Tibial nerve (tissue), 4 donors: Measurements from ENCODE around the gene SAPCD2. TPM values are rescaled to one million over a fixed set of nuclear protein-coding genes. Genes with fewer than 3 reads are reported as not detected.

Experiments used
- DNase-seq, 2 donors: peaks; one replicate each; pipeline ENCODE4 v3.0.0-alpha.2; 2019; ENCODE audit warnings: low spot score in 2 of 2
- H3K27ac ChIP-seq, 4 donors: fragments of 200-600 bp; sonication (generic) in 3 of 4; one replicate each; pipeline ENCODE4 v1.5.1; 2017 to 2019; ENCODE audit warnings: mild to moderate bottlenecking in 1 of 4
- H3K27me3 ChIP-seq, 2 donors: fragments of 200-600 bp; sonication (generic) in 1 of 2; one replicate each; pipeline versions ENCODE4 v1.5.1 to v1.6.0; 2017 to 2019
- H3K36me3 ChIP-seq, 3 donors: fragments of 200-600 bp; sonication (generic); one replicate each; pipeline ENCODE4 v1.5.1; 2018 to 2019
- H3K4me1 ChIP-seq, 4 donors: fragments of 200-600 bp; sonication (generic) in 3 of 4; one replicate each; pipeline ENCODE4 v1.5.1; 2017 to 2019
- H3K4me3 ChIP-seq, 4 donors: fragments of 200-600 bp; sonication (generic) in 3 of 4; one replicate each; pipeline ENCODE4 v1.5.1; 2017 to 2019; ENCODE audit warnings: mild to moderate bottlenecking in 1 of 4, moderate library complexity in 1 of 4
- H3K9me3 ChIP-seq, 4 donors: fragments of 200-600 bp; sonication (generic) in 3 of 4; one replicate each; pipeline ENCODE4 v1.5.1; 2017 to 2019
- CTCF ChIP-seq, 5 experiments: fragments of 200-600 bp in 3 of 5; fragments of 450-650 bp in 2 of 5; sonication (generic) in 3 of 5; IDR thresholded peaks; one replicate each; pipeline ENCODE4 v1.5.1; 2016 to 2019; ENCODE audit warnings: antibody characterized with exemption in 5 of 5, mild to moderate bottlenecking in 3 of 5, moderate library complexity in 2 of 5
- EP300 ChIP-seq, 2 donors: sonication (generic); formaldehyde crosslinking; IDR thresholded peaks; one replicate each; pipeline ENCODE4 v1.6.1; 2017; ENCODE audit warnings: antibody characterized with exemption in 2 of 2, mild to moderate bottlenecking in 1 of 2
- POLR2A ChIP-seq, 2 donors: fragments of 450-650 bp; IDR thresholded peaks; one replicate each; pipeline ENCODE4 v1.6.1; 2017; ENCODE audit warnings: antibody characterized with exemption in 2 of 2, mild to moderate bottlenecking in 2 of 2, moderate library complexity in 2 of 2
- whole genome bisulfite sequencing, 2 donors: methylation state at CpG; one replicate each; pipeline ENCODE4 v1.1.5; 2018; 5-methylcytosine and 5-hydroxymethylcytosine counted together
- total RNA-seq, 4 donors: library from RNA; depleted of rRNA; stranded (reverse); fragments of >200 nt; gene quantifications; one replicate each; pipeline ENCODE4 v1.1.0, GENCODE V29; 2016

SAPCD2 gene
- total RNA-seq, 4 donors from 2014 or later, result 0.22 to 0.90 TPM; not detected in 2

GRCh38 chr9:137109250-137110146 lies 39.1 kb upstream of the SAPCD2 start:
- TF ChIP-seq POLR2A (IDR thresholded peaks at IDR 0.05), result no peak
- TF ChIP-seq EP300 (IDR thresholded peaks at IDR 0.05), result no peak
- no peak for TF ChIP-seq CTCF (IDR thresholded peaks at IDR 0.05)
- peaks cover 0 to 11% (median 0%) of the 10 kb centered on the region in 4 donors for H3K4me1 ChIP-seq
- H3K9me3 ChIP-seq, result no peaks in the 10 kb centered on the region
- no peaks in the 10 kb centered on the region for H3K27me3 ChIP-seq
- no peak overlapping the region for H3K4me3 ChIP-seq
- peaks cover 0 to 90% (median 29%) of the 10 kb centered on the region in 3 donors for H3K36me3 ChIP-seq
- no peak for DNase-seq
- WGBS, 2 donors, result 80 to 82% methylated on average over 27 to 34 of the region's 34 CpGs
- H3K27ac ChIP-seq, result no peak overlapping the region

- Histone ChIP-seq H3K4me3 (no peak overlapping the region), H3K27ac (no peak overlapping the region), H3K4me1 (peaks cover 0 to 6% (median 0%) of the 10 kb centered on the region in 4 donors), H3K27me3 (no peaks in the 10 kb centered on the region), H3K9me3 (no peaks in the 10 kb centered on the region), H3K36me3 (peaks cover 0 to 97% (median 34%) of the 10 kb centered on the region in 3 donors)
- TF ChIP-seq CTCF (IDR thresholded peaks at IDR 0.05), result no peak
- no peak for TF ChIP-seq EP300 (IDR thresholded peaks at IDR 0.05)
- no peak for TF ChIP-seq POLR2A (IDR thresholded peaks at IDR 0.05)
- no peak for DNase-seq
- WGBS, 2 donors, result 90 to 93% methylated on average over 23 to 28 of the region's 29 CpGs
These were observed 38.4 kb upstream of the SAPCD2 start for GRCh38 chr9:137108608-137109249.

GRCh38 chr9:137107982-137108381 lies 37.6 kb upstream of the SAPCD2 start:
- 93% methylated on average over 16 to 17 of the region's 17 CpGs for WGBS, 2 donors
- DNase-seq, result no peak

GRCh38 chr9:137107312-137107921 lies 37.1 kb upstream of the SAPCD2 start:
- TF ChIP-seq POLR2A (IDR thresholded peaks at IDR 0.05), result no peak
- no peak for TF ChIP-seq CTCF (IDR thresholded peaks at IDR 0.05)
- no peak for TF ChIP-seq EP300 (IDR thresholded peaks at IDR 0.05)
- WGBS, 2 donors, result 91 to 93% methylated on average over 18 to 21 of the region's 27 CpGs
- Histone ChIP-seq H3K4me3 (no peak overlapping the region), H3K27ac (no peak overlapping the region), H3K36me3 (peaks cover 0 to 100% (median 37%) of the 10 kb centered on the region in 3 donors), H3K4me1 (no peaks in the 10 kb centered on the region), H3K9me3 (no peaks in the 10 kb centered on the region), H3K27me3 (no peaks in the 10 kb centered on the region)
- DNase-seq, result no peak

More at GRCh38 chr9:137107982-137108381, 37.6 kb upstream of the SAPCD2 start:
- TF ChIP-seq EP300 (IDR thresholded peaks at IDR 0.05), result no peak
- TF ChIP-seq CTCF (IDR thresholded peaks at IDR 0.05), result no peak
- TF ChIP-seq POLR2A (IDR thresholded peaks at IDR 0.05), result no peak
- Histone ChIP-seq H3K27me3 (no peaks in the 10 kb centered on the region), H3K9me3 (no peaks in the 10 kb centered on the region), H3K4me1 (no peaks in the 10 kb centered on the region), H3K27ac (no peak overlapping the region), H3K4me3 (no peak overlapping the region), H3K36me3 (peaks cover 0 to 100% (median 37%) of the 10 kb centered on the region in 3 donors)
